Large intestine (tissue), 3 donors: ENCODE results near the gene KRTAP2-3. TPM values are rescaled to one million over a fixed set of nuclear protein-coding genes. Genes with fewer than 3 reads are reported as not detected.
"Not testable (repeated sequence)": the region's sequence is repeated elsewhere in the genome, so short reads cannot be mapped to it uniquely, and the experiment has no call there.

Experiments
- DNase-seq, 2 donors: peaks; one replicate each; pipeline versions ENCODE4 v3.0.0 to v3.0.0-alpha.2; 2013
- H3K27ac ChIP-seq: one replicate; pipeline ENCODE4 v1.5.1; 2013; ENCODE audit warnings: low read length
- H3K27me3 ChIP-seq: 2 replicates; pipeline ENCODE4 v1.6.1; 2013; ENCODE audit warnings: low read length; ENCODE audit not compliant: control insufficient read depth, insufficient read depth
- H3K36me3 ChIP-seq: 2 replicates; pipeline ENCODE4 v1.6.1; 2013; ENCODE audit warnings: low read length; ENCODE audit not compliant: control insufficient read depth, insufficient read depth
- H3K4me1 ChIP-seq: one replicate; pipeline ENCODE4 v1.6.1; 2013; ENCODE audit warnings: low read length; ENCODE audit not compliant: control insufficient read depth, insufficient read depth
- H3K4me3 ChIP-seq: one replicate; pipeline ENCODE4 v1.5.1; 2013; ENCODE audit warnings: low read length
- H3K9me3 ChIP-seq: one replicate; pipeline ENCODE4 v1.6.1; 2013; ENCODE audit warnings: mild to moderate bottlenecking, low read depth, low read length, moderate library complexity; ENCODE audit not compliant: control insufficient read depth
- WGBS: methylation state at CpG from one replicate; pipeline ENCODE4 v1.1.5; 2013; ENCODE audit warnings: low lambda C conversion rate; ENCODE audit not compliant: insufficient coverage; 5-methylcytosine and 5-hydroxymethylcytosine counted together
- polyA plus RNA-seq: library from polyadenylated mRNA; unstranded; fragments of 120-200 nt; gene quantifications from one replicate; pipeline ENCODE4 v1.2.1, GENCODE V29; 2013

The KRTAP2-3 gene
- polyA plus RNA-seq, 1 donor = not detected

- no peaks in the 10 kb centered on the region for H3K9me3 ChIP-seq
- H3K36me3 ChIP-seq = no peaks in the 10 kb centered on the region
- H3K4me3 ChIP-seq = no peak within 1 kb of the TSS
- no peaks in the 10 kb centered on the region for H3K4me1 ChIP-seq
- H3K27ac ChIP-seq = no peak within 1 kb of the TSS
- peaks cover 3% of the 10 kb centered on the region for H3K27me3 ChIP-seq
- no CpG with 5 or more reads among the region's 4 CpGs for WGBS
- no peak for DNase-seq
Observed at GRCh38 chr17:41098042-41098441, 38.1 kb upstream of the KRTAP2-3 start, which contains the start of gene KRTAP4-8. Gene KRTAP4-8 (minus strand): TSS chr17:41098142. CDS start chr17:41098084, 58 bp downstream.

- no peaks in the 10 kb centered on the region for H3K9me3 ChIP-seq
- H3K27me3 ChIP-seq = peaks cover 3% of the 10 kb centered on the region
- no peak overlapping the region for H3K4me3 ChIP-seq
- H3K36me3 ChIP-seq = no peaks in the 10 kb centered on the region
- no peak for DNase-seq
- H3K27ac ChIP-seq = no peak overlapping the region
- no CpG with 5 or more reads among the region's 7 CpGs for WGBS
- H3K4me1 ChIP-seq = no peaks in the 10 kb centered on the region
Observed at GRCh38 chr17:41096055-41096454, 36.1 kb upstream of the KRTAP2-3 start.

GRCh38 chr17:41088760-41089352 lies 28.9 kb upstream of the KRTAP2-3 start:
- not testable (repeated sequence) for H3K27me3 ChIP-seq, H3K36me3 ChIP-seq, H3K4me1 ChIP-seq, H3K9me3 ChIP-seq, H3K4me3 ChIP-seq, DNase-seq, H3K27ac ChIP-seq
- 60% methylated on average over 1 of the region's 4 CpGs for WGBS

GRCh38 chr17:41084100-41084856 lies 24.4 kb upstream of the KRTAP2-3 start, which contains the start of gene KRTAP4-7:
Gene KRTAP4-7 (plus strand): TSS chr17:41084150. CDS start chr17:41084207, 57 bp downstream.
- not testable (repeated sequence) for H3K27me3 ChIP-seq, H3K4me1 ChIP-seq, H3K27ac ChIP-seq, H3K4me3 ChIP-seq, H3K36me3 ChIP-seq, H3K9me3 ChIP-seq, DNase-seq
- WGBS = no CpG with 5 or more reads among the region's 14 CpGs

- not testable (repeated sequence) for DNase-seq, H3K27me3 ChIP-seq, H3K36me3 ChIP-seq, H3K4me1 ChIP-seq, H3K9me3 ChIP-seq, H3K4me3 ChIP-seq, H3K27ac ChIP-seq
- no CpG with 5 or more reads among the region's 2 CpGs for WGBS
Observed at GRCh38 chr17:41083427-41083826, 23.5 kb upstream of the KRTAP2-3 start.

- DNase-seq = no peak
- H3K4me3 ChIP-seq = no peak overlapping the region
- H3K4me1 ChIP-seq = no peaks in the 10 kb centered on the region
- H3K27me3 ChIP-seq = no peaks in the 10 kb centered on the region
- H3K27ac ChIP-seq = no peak overlapping the region
- no peaks in the 10 kb centered on the region for H3K9me3 ChIP-seq
- no peaks in the 10 kb centered on the region for H3K36me3 ChIP-seq
- WGBS = 60% methylated on average over 3 of the region's 4 CpGs
Observed at GRCh38 chr17:41082626-41083025, 22.7 kb upstream of the KRTAP2-3 start.

GRCh38 chr17:41076788-41077187 lies 16.9 kb upstream of the KRTAP2-3 start:
- H3K27me3 ChIP-seq = peaks cover 4% of the 10 kb centered on the region
- DNase-seq = no peak
- H3K4me3 ChIP-seq = no peak overlapping the region
- no peaks in the 10 kb centered on the region for H3K36me3 ChIP-seq
- H3K27ac ChIP-seq = no peak overlapping the region
- H3K9me3 ChIP-seq = no peaks in the 10 kb centered on the region
- H3K4me1 ChIP-seq = no peaks in the 10 kb centered on the region

GRCh38 chr17:41073676-41074075 lies 13.8 kb upstream of the KRTAP2-3 start:
- Histone ChIP-seq H3K27me3 (peaks cover 4% of the 10 kb centered on the region), H3K36me3 (no peaks in the 10 kb centered on the region), H3K4me1 (no peaks in the 10 kb centered on the region), H3K4me3 (no peak overlapping the region), H3K27ac (no peak overlapping the region), H3K9me3 (no peaks in the 10 kb centered on the region)
- no peak for DNase-seq
- no CpG with 5 or more reads among the region's 2 CpGs for WGBS

- Histone ChIP-seq H3K9me3 (no peaks in the 10 kb centered on the region), H3K4me1 (no peaks in the 10 kb centered on the region), H3K36me3 (no peaks in the 10 kb centered on the region), H3K27me3 (peaks cover 4% of the 10 kb centered on the region), H3K4me3 (no peak overlapping the region), H3K27ac (no peak overlapping the region)
- peak in 1 of 2 donors; percentile 2 for DNase-seq
- no CpG with 5 or more reads among the region's 5 CpGs for WGBS
Observed at GRCh38 chr17:41071606-41072360, 11.9 kb upstream of the KRTAP2-3 start.

- H3K4me1 ChIP-seq = no peaks in the 10 kb centered on the region
- WGBS = no CpG with 5 or more reads among the region's 3 CpGs
- no peak for DNase-seq
Observed at GRCh38 chr17:41069031-41069430, 9.1 kb upstream of the KRTAP2-3 start.

More at GRCh38 chr17:41069031-41069430, 9.1 kb upstream of the KRTAP2-3 start:
- H3K27ac ChIP-seq = no peak overlapping the region
- no peak overlapping the region for H3K4me3 ChIP-seq
- H3K36me3 ChIP-seq = no peaks in the 10 kb centered on the region
- peaks cover 8% of the 10 kb centered on the region for H3K27me3 ChIP-seq
- H3K9me3 ChIP-seq = no peaks in the 10 kb centered on the region
